Tibial nerve (tissue), 4 donors: ENCODE results near the gene HYCC2. TPM values are rescaled to one million over a fixed set of nuclear protein-coding genes. Genes with fewer than 3 reads are reported as not detected.

Source experiments
- DNase-seq, 2 donors: peaks; one replicate each; pipeline ENCODE4 v3.0.0-alpha.2; 2019; ENCODE audit warnings: low spot score in 2 of 2
- H3K27ac ChIP-seq, 4 donors: fragments of 200-600 bp; sonication (generic) in 3 of 4; one replicate each; pipeline ENCODE4 v1.5.1; 2017 to 2019; ENCODE audit warnings: mild to moderate bottlenecking in 1 of 4
- H3K27me3 ChIP-seq, 2 donors: fragments of 200-600 bp; sonication (generic) in 1 of 2; one replicate each; pipeline versions ENCODE4 v1.5.1 to v1.6.0; 2017 to 2019
- H3K36me3 ChIP-seq, 3 donors: fragments of 200-600 bp; sonication (generic); one replicate each; pipeline ENCODE4 v1.5.1; 2018 to 2019
- H3K4me1 ChIP-seq, 4 donors: fragments of 200-600 bp; sonication (generic) in 3 of 4; one replicate each; pipeline ENCODE4 v1.5.1; 2017 to 2019
- H3K4me3 ChIP-seq, 4 donors: fragments of 200-600 bp; sonication (generic) in 3 of 4; one replicate each; pipeline ENCODE4 v1.5.1; 2017 to 2019; ENCODE audit warnings: mild to moderate bottlenecking in 1 of 4, moderate library complexity in 1 of 4
- H3K9me3 ChIP-seq, 4 donors: fragments of 200-600 bp; sonication (generic) in 3 of 4; one replicate each; pipeline ENCODE4 v1.5.1; 2017 to 2019
- EP300 ChIP-seq, 2 donors: sonication (generic); formaldehyde crosslinking; IDR thresholded peaks; one replicate each; pipeline ENCODE4 v1.6.1; 2017; ENCODE audit warnings: antibody characterized with exemption in 2 of 2, mild to moderate bottlenecking in 1 of 2
- POLR2A ChIP-seq, 2 donors: fragments of 450-650 bp; IDR thresholded peaks; one replicate each; pipeline ENCODE4 v1.6.1; 2017; ENCODE audit warnings: antibody characterized with exemption in 2 of 2, mild to moderate bottlenecking in 2 of 2, moderate library complexity in 2 of 2
- WGBS, 2 donors: methylation state at CpG; one replicate each; pipeline ENCODE4 v1.1.5; 2018; 5-methylcytosine and 5-hydroxymethylcytosine counted together
- total RNA-seq, 4 donors: library from RNA; depleted of rRNA; stranded (reverse); fragments of >200 nt; gene quantifications; one replicate each; pipeline ENCODE4 v1.1.0, GENCODE V29; 2016
- TF ChIP-seq, protein P1 (sequence below), 5 experiments: fragments of 200-600 bp in 3 of 5; fragments of 450-650 bp in 2 of 5; sonication (generic) in 3 of 5; IDR thresholded peaks; one replicate each; pipeline ENCODE4 v1.5.1; 2016 to 2019; ENCODE audit warnings: antibody characterized with exemption in 5 of 5, mild to moderate bottlenecking in 3 of 5, moderate library complexity in 2 of 5

The HYCC2 gene
- total RNA-seq, 4 donors from 2014 or later = 17.3 to 27.9 (median 18.6) TPM

DNA sequence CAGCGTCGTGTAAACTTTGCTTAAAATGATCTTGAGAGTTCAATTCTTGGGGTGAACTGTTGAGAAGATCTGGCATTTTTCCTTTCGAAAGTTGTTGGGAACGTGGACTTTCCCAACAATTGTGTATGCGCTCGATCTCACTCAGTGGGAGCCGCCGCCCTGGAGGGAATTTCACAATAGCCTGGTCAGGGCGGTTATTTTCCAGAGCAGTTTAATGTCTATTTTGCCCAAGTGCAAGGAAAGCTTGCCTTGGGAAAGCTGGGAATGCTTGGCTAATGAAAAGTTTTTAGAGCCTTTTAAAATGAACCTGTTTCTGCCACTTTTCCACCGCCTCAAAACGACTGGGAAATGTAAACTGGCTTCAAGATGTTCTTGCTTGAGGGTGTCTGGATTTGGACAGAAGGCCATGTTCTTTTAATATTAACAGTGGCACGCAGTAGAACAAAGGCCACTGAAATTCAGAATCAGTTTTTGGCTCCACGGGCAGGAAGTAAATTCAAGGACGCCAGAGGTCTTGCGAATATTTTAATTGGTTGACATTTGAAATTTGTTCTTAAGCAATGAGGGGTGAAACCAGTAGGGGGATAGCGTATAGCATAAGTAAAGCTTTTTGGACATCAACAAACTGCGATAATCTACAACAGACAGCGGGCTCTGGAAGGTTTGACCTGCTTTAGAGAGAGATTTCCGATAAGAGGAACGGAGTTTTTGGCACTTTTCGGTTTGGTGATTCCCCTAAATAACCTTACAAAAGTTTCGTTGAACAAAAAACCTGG, 45.7 kb upstream of the HYCC2 start:
- DNase-seq = peak; percentile 76 to 86
- Histone ChIP-seq H3K36me3 (peaks cover 0 to 7% (median 0%) of the 10 kb centered on the region in 3 donors), H3K4me3 (peak overlapping the region; percentile 82 to 95 (median 86)), H3K27me3 (no peaks in the 10 kb centered on the region), H3K27ac (peak overlapping the region; percentile 96 to 100 (median 99)), H3K9me3 (no peaks in the 10 kb centered on the region), H3K4me1 (peaks cover 0 to 53% (median 15%) of the 10 kb centered on the region in 4 donors)
- TF ChIP-seq POLR2A (IDR thresholded peaks at IDR 0.05) (peak in 1 of 2 donors; percentile 7), EP300 (IDR thresholded peaks at IDR 0.05) (peak; percentile 46 to 86)
- TF ChIP-seq, protein P1, sequence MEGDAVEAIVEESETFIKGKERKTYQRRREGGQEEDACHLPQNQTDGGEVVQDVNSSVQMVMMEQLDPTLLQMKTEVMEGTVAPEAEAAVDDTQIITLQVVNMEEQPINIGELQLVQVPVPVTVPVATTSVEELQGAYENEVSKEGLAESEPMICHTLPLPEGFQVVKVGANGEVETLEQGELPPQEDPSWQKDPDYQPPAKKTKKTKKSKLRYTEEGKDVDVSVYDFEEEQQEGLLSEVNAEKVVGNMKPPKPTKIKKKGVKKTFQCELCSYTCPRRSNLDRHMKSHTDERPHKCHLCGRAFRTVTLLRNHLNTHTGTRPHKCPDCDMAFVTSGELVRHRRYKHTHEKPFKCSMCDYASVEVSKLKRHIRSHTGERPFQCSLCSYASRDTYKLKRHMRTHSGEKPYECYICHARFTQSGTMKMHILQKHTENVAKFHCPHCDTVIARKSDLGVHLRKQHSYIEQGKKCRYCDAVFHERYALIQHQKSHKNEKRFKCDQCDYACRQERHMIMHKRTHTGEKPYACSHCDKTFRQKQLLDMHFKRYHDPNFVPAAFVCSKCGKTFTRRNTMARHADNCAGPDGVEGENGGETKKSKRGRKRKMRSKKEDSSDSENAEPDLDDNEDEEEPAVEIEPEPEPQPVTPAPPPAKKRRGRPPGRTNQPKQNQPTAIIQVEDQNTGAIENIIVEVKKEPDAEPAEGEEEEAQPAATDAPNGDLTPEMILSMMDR (IDR thresholded peaks at IDR 0.05) = peak; percentile 6 to 63 (median 24)
- WGBS, 2 donors = 2 to 3% methylated on average over 22 of the region's 22 CpGs

DNA sequence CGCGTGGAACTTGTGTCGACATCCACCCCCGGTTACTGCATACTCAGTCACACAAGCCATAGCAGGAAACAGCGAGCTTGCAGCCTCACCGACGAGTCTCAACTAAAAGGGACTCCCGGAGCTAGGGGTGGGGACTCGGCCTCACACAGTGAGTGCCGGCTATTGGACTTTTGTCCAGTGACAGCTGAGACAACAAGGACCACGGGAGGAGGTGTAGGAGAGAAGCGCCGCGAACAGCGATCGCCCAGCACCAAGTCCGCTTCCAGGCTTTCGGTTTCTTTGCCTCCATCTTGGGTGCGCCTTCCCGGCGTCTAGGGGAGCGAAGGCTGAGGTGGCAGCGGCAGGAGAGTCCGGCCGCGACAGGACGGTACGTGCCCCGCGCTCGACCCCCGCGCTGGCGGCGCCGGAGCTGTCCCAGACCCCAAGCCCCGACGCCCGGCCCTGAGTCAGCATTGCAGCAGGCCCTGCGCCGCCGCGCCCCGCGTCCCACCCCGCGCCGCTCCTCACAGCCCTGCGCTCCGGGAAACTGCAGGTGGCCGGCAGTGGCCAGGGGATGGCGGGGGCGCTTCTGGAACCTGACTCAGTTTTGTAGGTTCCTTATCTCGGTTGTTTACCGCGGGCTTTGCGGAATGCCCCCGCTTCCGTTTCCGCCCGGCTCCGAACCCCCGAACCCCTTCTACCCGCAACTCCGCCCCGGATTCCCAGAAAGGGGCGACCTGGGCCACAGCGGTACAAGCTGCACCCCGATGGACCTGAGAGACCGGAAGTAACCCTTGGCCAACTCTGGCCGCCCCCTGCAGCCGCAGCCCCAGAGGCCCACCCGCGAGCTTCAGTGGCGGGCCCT, 44.9 kb upstream of the HYCC2 start, which contains the start of gene CFLAR:
Gene CFLAR, plus strand, starts transcription at position 50 of the 844 bp plus-strand sequence. CDS start 13,702 bp downstream, outside the sequence.
- TF ChIP-seq POLR2A (IDR thresholded peaks at IDR 0.05) = peak in 1 of 2 donors; percentile 56
- TF ChIP-seq, protein P1 (IDR thresholded peaks at IDR 0.05) = no peak
- peak in 1 of 2 donors; percentile 88 for TF ChIP-seq EP300 (IDR thresholded peaks at IDR 0.05)
- peak within 1 kb of the TSS; percentile 82 to 95 (median 86) for H3K4me3 ChIP-seq
- H3K9me3 ChIP-seq = no peaks in the 10 kb centered on the region
- peaks cover 0 to 7% (median 0%) of the 10 kb centered on the region in 3 donors for H3K36me3 ChIP-seq
- peak; percentile 57 to 71 for DNase-seq
- WGBS, 2 donors = 0 to 1% methylated on average over 45 to 52 of the region's 75 CpGs
- H3K27ac ChIP-seq = peak within 1 kb of the TSS; percentile 96 to 100 (median 99)
- H3K27me3 ChIP-seq = no peaks in the 10 kb centered on the region
- H3K4me1 ChIP-seq = peaks cover 0 to 45% (median 7%) of the 10 kb centered on the region in 4 donors

DNA sequence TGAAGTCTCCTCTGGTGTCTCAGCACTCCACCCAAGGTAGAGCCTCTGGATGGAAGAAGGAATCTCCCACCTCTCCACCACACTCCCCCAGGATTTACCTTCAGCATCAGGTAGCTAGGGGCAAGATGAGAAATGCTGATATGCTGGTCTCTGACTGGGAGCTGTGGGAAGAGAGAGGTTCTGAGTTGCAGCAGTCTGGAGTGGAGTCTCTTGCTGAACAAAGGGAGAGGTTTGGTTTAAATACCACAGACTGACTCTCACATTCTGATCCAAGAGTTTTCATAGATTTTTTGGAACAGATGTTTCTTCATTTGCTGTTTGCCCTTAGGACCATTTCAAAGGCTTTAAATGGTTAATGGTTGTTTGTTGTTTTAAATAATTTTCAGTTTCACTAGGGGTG, 43.4 kb upstream of the HYCC2 start:
- Histone ChIP-seq H3K4me1 (peaks cover 0 to 30% (median 0%) of the 10 kb centered on the region in 4 donors), H3K27me3 (no peaks in the 10 kb centered on the region), H3K27ac (peak overlapping the region; percentile 96 to 100 (median 99)), H3K36me3 (peaks cover 0 to 7% (median 0%) of the 10 kb centered on the region in 3 donors), H3K9me3 (no peaks in the 10 kb centered on the region), H3K4me3 (peak overlapping the region in 1 of 4 donors; percentile 95)
- TF ChIP-seq, protein P1 (IDR thresholded peaks at IDR 0.05) = no peak
- TF ChIP-seq EP300 (IDR thresholded peaks at IDR 0.05) (no peak), POLR2A (IDR thresholded peaks at IDR 0.05) (no peak)
- DNase-seq = no peak

DNA sequence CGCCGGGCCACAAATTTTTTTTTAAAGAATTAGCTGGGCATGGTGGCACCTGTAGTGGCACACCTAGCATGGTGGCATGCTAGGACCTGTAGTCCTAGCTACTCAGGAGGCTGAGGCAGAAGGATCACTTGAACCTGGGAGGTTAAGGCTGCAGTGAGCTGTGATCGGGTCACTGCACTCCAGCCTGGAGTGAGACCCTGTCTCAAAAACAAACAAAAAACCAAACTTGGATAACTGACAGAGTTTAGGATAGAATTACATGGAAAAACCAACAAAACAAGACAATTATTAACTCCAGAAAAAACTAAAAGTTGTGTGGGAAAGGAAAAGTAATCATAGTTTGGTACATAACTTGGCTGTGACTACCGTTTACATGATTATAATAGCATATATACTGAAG, 42.9 kb upstream of the HYCC2 start:
- H3K36me3 ChIP-seq = peaks cover 0 to 7% (median 0%) of the 10 kb centered on the region in 3 donors
- no peak for DNase-seq
- TF ChIP-seq POLR2A (IDR thresholded peaks at IDR 0.05) = no peak
- TF ChIP-seq, protein P1 (IDR thresholded peaks at IDR 0.05) = no peak
- no peak for TF ChIP-seq EP300 (IDR thresholded peaks at IDR 0.05)
- peak overlapping the region in 1 of 4 donors; percentile 95 for H3K4me3 ChIP-seq
- no peaks in the 10 kb centered on the region for H3K9me3 ChIP-seq
- 83 to 86% methylated on average over 4 of the region's 4 CpGs for WGBS, 2 donors
- peaks cover 0 to 25% (median 0%) of the 10 kb centered on the region in 4 donors for H3K4me1 ChIP-seq
- H3K27ac ChIP-seq = peak overlapping the region in 1 of 4 donors; percentile 100
- H3K27me3 ChIP-seq = no peaks in the 10 kb centered on the region
